ENCODE measurements around the gene MAOA.

MAOA gene

DNA sequence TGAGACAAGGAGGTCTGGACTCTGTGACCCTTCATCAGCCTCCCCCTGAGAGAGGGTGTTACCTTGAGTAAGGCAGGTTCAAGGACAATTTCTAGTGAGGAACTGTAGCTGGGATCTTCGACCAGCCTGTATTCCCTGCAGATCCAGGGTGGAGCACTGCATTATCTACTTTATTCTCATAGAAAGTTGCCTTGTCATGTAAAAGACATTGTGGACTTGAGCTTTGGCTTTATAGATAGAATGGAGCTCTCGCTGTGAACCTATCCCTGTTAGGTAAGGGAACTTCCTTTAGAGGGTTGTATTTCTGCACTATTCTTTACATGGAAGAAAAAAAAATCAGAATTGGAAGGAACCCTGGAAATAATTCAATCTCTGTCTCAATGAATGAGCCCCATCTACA is 91.4 kb downstream of the MAOA start:
- ChIA-PET CTCF (interaction anchor here (1.2 kb wide), 1 partner anchor 14 kb away, joined by 3 read pairs; no protein-coding TSS in a partner anchor), POLR2A (no interaction called here)
- Histone ChIP-seq H3K4me1 (ENCODE audit: control extremely low read depth in 1 of 4, control insufficient read depth in 4 of 4, insufficient read depth in 4 of 4, low read length in 3 of 4) (no peaks in the 10 kb centered on the region), H3K36me3 (ENCODE audit: control insufficient read depth in 4 of 4, insufficient read depth in 4 of 4, low read length in 3 of 4) (no peaks in the 10 kb centered on the region), H3K9me3 (ENCODE audit: control extremely low read depth in 1 of 5, control insufficient read depth in 4 of 5, insufficient read depth in 2 of 5, low read depth in 1 of 5, low read length in 4 of 5) (no peaks in the 10 kb centered on the region), H3K27me3 (replicated peaks in 2 of 5; ENCODE audit: control insufficient read depth in 4 of 5, insufficient read depth in 5 of 5, low read length in 4 of 5) (no peaks in the 10 kb centered on the region), H3K4me3 (ENCODE audit: control insufficient read depth in 1 of 7, extremely low read depth in 1 of 7, insufficient read depth in 4 of 7, low read depth in 2 of 7, low read length in 6 of 7) (no peak overlapping the region), H3K27ac (ENCODE audit: insufficient read depth in 1 of 2, low read depth in 1 of 2, low read length in 2 of 2, poor library complexity in 1 of 2, severe bottlenecking in 2 of 2) (no peak overlapping the region)
- no CpG with 5 or more reads among the region's 2 CpGs for WGBS (ENCODE audit: insufficient coverage)
- DNase-seq, result no peak

DNA sequence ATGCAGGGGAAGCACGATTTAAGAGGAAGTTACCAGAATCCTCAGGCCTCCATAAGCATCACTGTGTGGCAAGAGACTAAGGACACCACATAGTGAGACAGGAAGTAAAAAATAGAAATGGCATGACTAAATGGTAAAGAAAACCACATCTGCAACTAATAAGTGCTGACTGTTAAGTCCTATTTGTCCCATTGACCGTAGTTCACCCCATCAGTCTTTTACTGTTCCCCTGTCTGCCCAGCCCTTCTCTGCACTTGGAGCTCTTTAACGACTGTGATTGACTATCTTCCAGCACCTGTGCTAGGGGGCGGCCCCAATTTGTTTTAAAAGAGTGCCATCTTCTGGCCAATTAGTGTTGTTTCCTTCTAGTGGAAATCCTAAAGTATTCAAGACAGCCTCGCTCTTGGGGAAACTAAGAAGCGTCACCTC is 94.2 kb downstream of the MAOA start:
- peak; percentile 41 to 72 (median 68) for DNase-seq
- H3K27ac ChIP-seq (ENCODE audit: insufficient read depth in 1 of 2, low read depth in 1 of 2, low read length in 2 of 2, poor library complexity in 1 of 2, severe bottlenecking in 2 of 2), result no peak overlapping the region
- WGBS (ENCODE audit: insufficient coverage), result 11% methylated on average over 3 of the region's 6 CpGs
- no peaks in the 10 kb centered on the region for H3K9me3 ChIP-seq (ENCODE audit: control extremely low read depth in 1 of 5, control insufficient read depth in 4 of 5, insufficient read depth in 2 of 5, low read depth in 1 of 5, low read length in 4 of 5)
- H3K4me3 ChIP-seq (ENCODE audit: control insufficient read depth in 1 of 7, extremely low read depth in 1 of 7, insufficient read depth in 4 of 7, low read depth in 2 of 7, low read length in 6 of 7), result no peak overlapping the region
- CTCF ChIA-PET, result interaction anchor here (1.2 to 2.2 kb wide), 5 partner anchors 9 to 192 kb away, joined by 3 to 12 read pairs (median 3); no protein-coding TSS in a partner anchor
- no peaks in the 10 kb centered on the region for H3K36me3 ChIP-seq (ENCODE audit: control insufficient read depth in 4 of 4, insufficient read depth in 4 of 4, low read length in 3 of 4)
- POLR2A ChIA-PET, result no interaction called here
- no peaks in the 10 kb centered on the region for H3K4me1 ChIP-seq (ENCODE audit: control extremely low read depth in 1 of 4, control insufficient read depth in 4 of 4, insufficient read depth in 4 of 4, low read length in 3 of 4)
- H3K27me3 ChIP-seq (replicated peaks in 2 of 5; ENCODE audit: control insufficient read depth in 4 of 5, insufficient read depth in 5 of 5, low read length in 4 of 5), result no peaks in the 10 kb centered on the region

DNA sequence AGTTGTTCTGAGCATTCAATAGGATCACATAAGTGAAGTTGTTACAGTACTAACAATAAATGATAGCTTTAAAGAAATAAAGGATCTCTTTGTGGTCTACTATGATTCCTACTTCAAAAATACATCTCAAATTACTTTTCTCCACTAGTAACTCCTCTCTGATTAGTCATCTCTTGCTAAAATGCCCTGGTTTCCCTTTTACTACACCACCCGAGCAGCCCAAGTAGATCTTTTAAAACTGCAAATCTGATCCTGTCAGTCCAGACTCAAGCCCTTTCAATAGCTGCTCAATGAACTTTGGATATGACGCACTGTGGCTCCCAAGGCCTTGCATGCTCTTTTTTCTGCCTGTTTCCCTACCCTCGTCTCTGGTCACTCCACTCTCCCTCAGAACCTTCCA is 97.5 kb downstream of the MAOA start:
- Histone ChIP-seq H3K27ac (ENCODE audit: insufficient read depth in 1 of 2, low read depth in 1 of 2, low read length in 2 of 2, poor library complexity in 1 of 2, severe bottlenecking in 2 of 2) (no peak overlapping the region), H3K4me1 (ENCODE audit: control extremely low read depth in 1 of 4, control insufficient read depth in 4 of 4, insufficient read depth in 4 of 4, low read length in 3 of 4) (no peaks in the 10 kb centered on the region), H3K9me3 (ENCODE audit: control extremely low read depth in 1 of 5, control insufficient read depth in 4 of 5, insufficient read depth in 2 of 5, low read depth in 1 of 5, low read length in 4 of 5) (no peaks in the 10 kb centered on the region), H3K36me3 (ENCODE audit: control insufficient read depth in 4 of 4, insufficient read depth in 4 of 4, low read length in 3 of 4) (no peaks in the 10 kb centered on the region), H3K4me3 (ENCODE audit: control insufficient read depth in 1 of 7, extremely low read depth in 1 of 7, insufficient read depth in 4 of 7, low read depth in 2 of 7, low read length in 6 of 7) (no peak overlapping the region), H3K27me3 (replicated peaks in 2 of 5; ENCODE audit: control insufficient read depth in 4 of 5, insufficient read depth in 5 of 5, low read length in 4 of 5) (peaks cover 0 to 6% (median 0%) of the 10 kb centered on the region in 5 experiments)
- CTCF ChIA-PET, result no interaction called here
- POLR2A ChIA-PET, result no interaction called here
- DNase-seq, result no peak
- WGBS (ENCODE audit: insufficient coverage), result 53% methylated on average over 3 of the region's 3 CpGs

DNA sequence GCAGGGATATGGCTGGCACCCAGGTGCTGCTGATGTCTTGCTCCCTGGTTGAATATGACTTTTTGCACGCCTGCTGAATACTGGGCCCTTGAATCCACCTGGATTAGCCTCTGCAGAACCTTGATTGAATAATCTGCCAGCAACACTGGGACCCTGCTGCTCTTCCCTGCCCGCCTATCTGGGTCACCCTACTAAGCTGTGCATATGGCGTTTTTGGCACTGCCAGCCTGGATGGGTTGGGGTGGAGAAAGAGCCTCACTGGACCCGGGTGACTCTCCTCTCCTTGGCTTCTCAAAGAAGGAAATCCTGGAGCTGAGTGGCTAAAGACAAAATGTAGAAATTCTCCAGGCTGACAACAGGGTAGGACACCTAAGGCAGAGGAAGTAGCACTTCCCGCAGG is 100.0 kb downstream of the MAOA start:
- H3K9me3 ChIP-seq (ENCODE audit: control extremely low read depth in 1 of 5, control insufficient read depth in 4 of 5, insufficient read depth in 2 of 5, low read depth in 1 of 5, low read length in 4 of 5), result no peaks in the 10 kb centered on the region
- DNase-seq, result no peak
- CTCF ChIA-PET, result no interaction called here
- H3K4me3 ChIP-seq (ENCODE audit: control insufficient read depth in 1 of 7, extremely low read depth in 1 of 7, insufficient read depth in 4 of 7, low read depth in 2 of 7, low read length in 6 of 7), result no peak overlapping the region
- H3K27me3 ChIP-seq (replicated peaks in 2 of 5; ENCODE audit: control insufficient read depth in 4 of 5, insufficient read depth in 5 of 5, low read length in 4 of 5), result peaks cover 0 to 6% (median 0%) of the 10 kb centered on the region in 5 experiments
- H3K4me1 ChIP-seq (ENCODE audit: control extremely low read depth in 1 of 4, control insufficient read depth in 4 of 4, insufficient read depth in 4 of 4, low read length in 3 of 4), result no peaks in the 10 kb centered on the region
- no peak overlapping the region for H3K27ac ChIP-seq (ENCODE audit: insufficient read depth in 1 of 2, low read depth in 1 of 2, low read length in 2 of 2, poor library complexity in 1 of 2, severe bottlenecking in 2 of 2)
- no peaks in the 10 kb centered on the region for H3K36me3 ChIP-seq (ENCODE audit: control insufficient read depth in 4 of 4, insufficient read depth in 4 of 4, low read length in 3 of 4)
- WGBS (ENCODE audit: insufficient coverage), result 75% methylated on average over 5 of the region's 5 CpGs
- POLR2A ChIA-PET, result no interaction called here

DNA sequence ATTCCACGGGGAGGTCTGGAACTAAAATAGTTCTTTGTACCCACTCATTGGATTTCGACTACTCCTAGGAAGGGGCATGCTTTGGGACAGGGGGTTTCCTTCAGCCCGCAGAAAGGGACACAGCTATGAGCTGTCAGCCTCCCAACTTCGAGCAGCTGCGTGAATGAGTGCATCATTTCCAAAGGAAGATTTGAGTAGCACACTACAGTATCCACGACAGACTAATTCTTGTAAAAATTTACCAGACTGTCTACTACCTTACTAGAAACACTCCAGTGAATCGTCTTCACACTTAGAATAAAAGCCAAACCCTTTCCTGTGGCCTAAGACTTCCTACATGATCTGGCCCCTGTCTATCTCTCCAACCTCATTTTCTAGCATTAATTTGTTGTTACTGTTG is 101.9 kb downstream of the MAOA start:
- CTCF ChIA-PET, result no interaction called here
- DNase-seq, result no peak
- POLR2A ChIA-PET, result no interaction called here
- no peak overlapping the region for H3K27ac ChIP-seq (ENCODE audit: insufficient read depth in 1 of 2, low read depth in 1 of 2, low read length in 2 of 2, poor library complexity in 1 of 2, severe bottlenecking in 2 of 2)
- no peak overlapping the region for H3K4me3 ChIP-seq (ENCODE audit: control insufficient read depth in 1 of 7, extremely low read depth in 1 of 7, insufficient read depth in 4 of 7, low read depth in 2 of 7, low read length in 6 of 7)
- no peaks in the 10 kb centered on the region for H3K4me1 ChIP-seq (ENCODE audit: control extremely low read depth in 1 of 4, control insufficient read depth in 4 of 4, insufficient read depth in 4 of 4, low read length in 3 of 4)
- no peaks in the 10 kb centered on the region for H3K36me3 ChIP-seq (ENCODE audit: control insufficient read depth in 4 of 4, insufficient read depth in 4 of 4, low read length in 3 of 4)
- 82% methylated on average over 7 of the region's 7 CpGs for WGBS (ENCODE audit: insufficient coverage)
- no peaks in the 10 kb centered on the region for H3K9me3 ChIP-seq (ENCODE audit: control extremely low read depth in 1 of 5, control insufficient read depth in 4 of 5, insufficient read depth in 2 of 5, low read depth in 1 of 5, low read length in 4 of 5)
- peaks cover 0 to 6% (median 0%) of the 10 kb centered on the region in 5 experiments for H3K27me3 ChIP-seq (replicated peaks in 2 of 5; ENCODE audit: control insufficient read depth in 4 of 5, insufficient read depth in 5 of 5, low read length in 4 of 5)

DNA sequence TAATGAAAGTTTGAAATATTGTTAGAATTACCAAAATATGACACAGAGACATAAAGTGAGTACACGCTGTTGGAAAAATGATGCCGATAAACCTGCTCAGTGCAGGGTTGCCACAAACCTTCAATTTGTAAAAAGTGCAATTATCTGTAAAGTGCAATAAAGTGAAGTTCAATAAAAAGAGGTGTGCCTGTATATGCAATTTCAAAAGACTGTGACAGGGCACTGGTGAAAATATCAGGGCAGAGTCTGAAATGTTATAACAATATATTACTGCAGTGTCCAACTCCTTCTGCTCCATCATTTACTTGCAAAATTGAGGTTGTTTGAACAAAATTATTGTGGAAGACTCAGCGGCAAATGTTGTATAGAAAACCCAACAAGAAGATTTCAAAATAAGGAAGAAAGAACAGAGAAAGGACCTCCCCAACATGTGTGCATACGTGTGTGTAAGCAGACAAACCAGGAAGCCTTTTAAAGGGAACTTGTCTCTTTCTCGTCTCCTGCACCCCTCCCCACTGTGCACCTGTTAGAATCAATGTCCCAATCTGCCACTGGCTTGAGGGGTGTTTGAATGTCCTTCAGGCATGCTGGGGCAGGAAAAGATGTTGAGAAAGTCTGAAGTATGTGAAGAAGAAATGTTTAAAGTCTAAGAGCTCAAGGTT is 130.0 kb downstream of the MAOA start:
- H3K27me3 ChIP-seq (replicated peaks in 2 of 5; ENCODE audit: control insufficient read depth in 4 of 5, insufficient read depth in 5 of 5, low read length in 4 of 5), result no peaks in the 10 kb centered on the region
- no peak overlapping the region for H3K27ac ChIP-seq (ENCODE audit: insufficient read depth in 1 of 2, low read depth in 1 of 2, low read length in 2 of 2, poor library complexity in 1 of 2, severe bottlenecking in 2 of 2)
- no peak overlapping the region for H3K4me3 ChIP-seq (ENCODE audit: control insufficient read depth in 1 of 7, extremely low read depth in 1 of 7, insufficient read depth in 4 of 7, low read depth in 2 of 7, low read length in 6 of 7)
- POLR2A ChIA-PET, result no interaction called here
- H3K4me1 ChIP-seq (ENCODE audit: control extremely low read depth in 1 of 4, control insufficient read depth in 4 of 4, insufficient read depth in 4 of 4, low read length in 3 of 4), result no peaks in the 10 kb centered on the region
- CTCF ChIA-PET, result no interaction called here
- no peak for DNase-seq
- 89% methylated on average over 4 of the region's 5 CpGs for WGBS (ENCODE audit: insufficient coverage)
- H3K36me3 ChIP-seq (ENCODE audit: control insufficient read depth in 4 of 4, insufficient read depth in 4 of 4, low read length in 3 of 4), result no peaks in the 10 kb centered on the region
- H3K9me3 ChIP-seq (ENCODE audit: control extremely low read depth in 1 of 5, control insufficient read depth in 4 of 5, insufficient read depth in 2 of 5, low read depth in 1 of 5, low read length in 4 of 5), result peaks cover 0 to 7% (median 0%) of the 10 kb centered on the region in 5 experiments

Data from common myeloid progenitor, CD34-positive (primary cell).